NCI-H2107 (cell line): ENCODE data around the gene RNASE7.
"Not testable (repeated sequence)": the region's sequence is repeated elsewhere in the genome, so short reads cannot be mapped to it uniquely, and the experiment has no call there.

Source experiments
- DNase-seq: peaks from one replicate; lab custom pipeline; 2025; lab: John Stamatoyannopoulos, UW

Gene RNASE7

DNA sequence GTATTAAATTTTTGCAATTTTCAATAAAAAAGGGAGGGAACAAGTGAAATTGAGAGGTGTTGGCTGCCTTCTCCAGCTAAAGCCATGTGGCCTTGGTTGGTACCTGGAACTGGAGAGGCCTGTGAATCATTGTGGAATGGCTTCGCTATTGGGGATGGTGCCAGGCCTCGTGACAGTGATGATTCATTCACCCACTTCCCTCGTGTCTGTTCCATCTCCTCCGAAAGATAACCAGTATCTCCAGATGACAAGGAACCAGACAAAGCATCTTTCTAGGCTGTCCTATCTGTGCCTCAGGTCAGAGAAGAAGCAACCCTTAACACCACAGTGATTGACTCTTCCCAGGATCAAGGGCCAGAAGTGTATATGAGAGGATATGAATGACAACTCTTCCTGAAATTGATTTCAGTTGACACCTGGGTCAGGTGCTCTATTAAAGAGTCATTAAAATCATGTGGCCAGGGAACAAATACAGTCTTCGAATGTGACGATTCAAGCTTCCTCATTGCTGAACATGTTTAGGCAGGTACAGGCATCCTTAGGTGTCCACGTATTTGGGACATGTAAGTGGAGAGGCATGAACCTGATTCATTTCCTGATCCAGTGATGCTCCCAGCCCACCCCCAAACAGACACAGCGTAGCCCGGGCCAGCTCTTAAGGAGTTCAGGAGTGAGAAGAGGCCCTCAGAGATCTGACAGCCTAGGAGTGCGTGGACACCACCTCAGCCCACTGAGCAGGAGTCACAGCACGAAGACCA is at the start of gene RNASE7:
TSS of gene RNASE7 (plus strand) at position 687 of the 758 bp plus-strand sequence. CDS start 631 bp downstream, outside the sequence.
- DNase-seq, result no peak

GRCh38 chr14:20996521-20996920 is 45.6 kb upstream of the RNASE7 start:
- DNase-seq, result no peak

DNA sequence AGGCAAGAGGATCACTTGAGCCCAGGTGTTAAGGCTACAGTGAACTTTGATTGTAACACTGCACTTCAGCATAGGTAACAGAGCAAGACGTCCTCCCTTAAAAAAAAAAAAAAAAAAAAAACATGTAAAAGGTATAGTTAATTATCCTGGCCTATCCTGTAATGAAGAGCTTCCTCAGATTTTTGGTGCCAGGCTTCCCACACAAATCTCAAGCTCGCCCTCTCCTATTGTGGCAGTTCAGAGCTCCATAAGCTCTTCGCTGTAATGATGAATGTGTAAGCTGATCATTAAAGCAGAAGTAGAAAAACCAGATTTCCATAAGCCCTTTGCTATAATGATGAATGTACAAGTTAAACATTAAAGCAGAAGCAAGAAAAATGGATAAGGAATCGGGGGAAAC is 45.0 kb upstream of the RNASE7 start:
- no peak for DNase-seq

DNA sequence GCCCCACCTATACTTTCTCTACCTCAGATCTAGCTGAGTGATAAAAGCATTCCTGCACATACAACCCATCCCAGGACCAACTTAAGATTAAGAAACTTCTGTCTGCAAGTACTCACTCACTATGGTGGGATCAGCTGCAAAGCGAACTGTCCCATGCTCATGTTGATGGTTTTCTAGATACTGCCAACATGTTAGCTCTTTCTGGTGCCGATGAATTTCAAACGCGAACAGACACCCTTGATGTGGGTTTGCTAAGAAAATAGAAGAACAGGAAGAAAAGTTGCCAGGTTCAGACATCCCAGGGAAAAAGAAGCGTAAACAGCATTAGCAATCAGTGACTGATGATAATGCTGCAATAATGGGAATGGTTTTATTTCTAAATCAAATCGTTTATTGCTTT is 44.6 kb upstream of the RNASE7 start:
- DNase-seq, result no peak

GRCh38 chr14:20998139-20998538 is 44.0 kb upstream of the RNASE7 start:
- DNase-seq, result no peak

- no peak for DNase-seq
Observed at GRCh38 chr14:20998674-20999366, 43.3 kb upstream of the RNASE7 start, which contains the start of gene SLC39A2. SLC39A2 (plus strand) TSS chr14:20999293; CDS start chr14:20999447, 154 bp downstream.

DNA sequence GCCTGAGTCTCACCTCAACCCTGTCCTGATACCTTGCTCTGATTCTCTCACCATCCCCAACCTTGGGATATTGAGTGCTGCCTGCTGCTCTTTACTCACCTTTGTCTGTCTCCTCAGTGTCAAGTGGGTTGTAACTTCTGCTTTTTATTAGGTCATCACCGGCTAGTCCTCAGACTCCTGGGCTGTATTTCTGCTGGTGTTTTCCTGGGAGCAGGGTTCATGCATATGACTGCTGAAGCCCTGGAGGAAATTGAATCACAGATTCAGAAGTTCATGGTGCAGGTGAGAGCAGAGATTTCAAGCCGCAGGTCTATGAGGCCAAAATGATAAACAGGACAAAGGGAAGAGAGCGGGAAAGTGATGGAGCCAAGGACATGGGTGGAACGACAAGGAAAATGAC is 42.6 kb upstream of the RNASE7 start:
- no peak for DNase-seq

DNA sequence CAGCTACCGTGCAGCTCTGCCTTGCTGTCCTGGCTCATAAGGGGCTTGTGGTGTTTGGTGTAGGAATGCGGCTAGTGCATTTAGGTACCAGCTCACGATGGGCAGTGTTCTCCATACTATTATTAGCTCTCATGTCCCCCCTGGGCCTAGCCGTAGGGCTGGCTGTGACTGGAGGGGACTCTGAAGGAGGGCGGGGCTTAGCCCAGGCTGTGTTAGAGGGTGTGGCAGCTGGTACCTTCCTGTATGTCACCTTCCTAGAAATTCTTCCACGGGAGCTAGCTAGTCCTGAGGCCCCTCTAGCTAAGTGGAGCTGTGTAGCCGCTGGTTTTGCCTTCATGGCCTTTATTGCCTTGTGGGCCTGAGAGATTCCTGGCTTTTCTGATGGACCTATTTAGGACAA is 40.9 kb upstream of the RNASE7 start:
- DNase-seq, result no peak

- DNase-seq, result no peak
Observed at GRCh38 chr14:21003788-21004346, 38.3 kb upstream of the RNASE7 start.

DNA sequence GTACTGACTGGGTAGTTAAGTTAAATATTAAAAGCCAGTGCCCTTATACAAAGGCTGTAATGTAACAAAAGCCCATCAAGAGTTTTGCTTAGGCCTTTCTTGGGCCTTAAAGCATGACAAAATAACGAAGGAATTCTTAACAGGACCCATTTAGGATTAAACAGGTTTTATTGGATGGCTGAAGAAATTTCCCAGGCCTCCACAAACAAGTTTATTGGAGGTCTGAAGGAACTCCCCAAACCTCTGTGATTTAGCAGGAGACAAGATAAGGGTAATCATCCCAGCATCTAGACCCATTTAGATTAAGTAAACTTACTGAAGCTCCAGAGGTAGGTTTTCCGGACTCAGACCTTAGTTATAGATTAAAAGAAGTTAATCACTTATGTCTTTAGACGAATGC is 32.4 kb upstream of the RNASE7 start:
- DNase-seq, result not testable (repeated sequence)

DNA sequence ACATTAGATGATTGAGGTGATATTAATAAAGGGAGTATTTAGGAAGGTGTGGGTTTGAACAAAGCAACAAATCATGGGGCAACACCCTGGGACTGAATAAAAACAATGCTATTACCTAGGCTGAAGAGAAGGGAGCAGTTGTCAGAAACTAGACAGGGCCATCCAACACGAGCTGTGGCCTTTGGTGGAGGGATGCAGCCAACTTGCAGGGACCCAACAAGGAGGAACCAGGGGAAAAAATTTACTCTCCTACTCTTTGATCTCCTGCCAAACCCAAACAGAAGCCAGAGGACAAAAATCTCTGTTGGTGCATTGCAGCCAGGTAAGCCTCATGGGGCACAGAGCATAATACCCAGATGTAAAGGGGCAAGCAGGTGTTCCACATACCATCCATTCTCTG is 31.0 kb upstream of the RNASE7 start:
- DNase-seq, result no peak

- DNase-seq, result peak; percentile 84
Observed at GRCh38 chr14:21014761-21015190, 27.4 kb upstream of the RNASE7 start.

DNA sequence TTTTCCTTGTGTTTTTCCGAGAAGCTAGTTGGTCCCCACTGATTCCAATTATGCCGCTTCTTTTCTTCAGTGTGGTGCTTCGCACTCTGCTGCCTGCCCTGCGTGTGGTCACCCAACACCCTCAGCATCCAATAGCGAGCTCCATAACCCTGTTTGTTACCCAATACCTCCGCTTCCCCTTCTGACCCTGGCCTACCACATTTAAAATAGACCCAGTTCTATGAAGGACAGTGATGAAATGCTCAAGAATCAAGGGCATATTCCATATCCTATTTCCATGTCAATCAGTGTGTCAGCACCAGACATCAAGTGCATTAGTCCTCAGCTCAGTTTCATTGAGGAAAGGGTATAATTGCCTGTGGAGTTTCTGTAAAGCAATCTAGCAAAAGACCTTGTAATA is 26.9 kb upstream of the RNASE7 start:
- no peak for DNase-seq

- DNase-seq, result no peak
Observed at GRCh38 chr14:21016413-21017190, 25.6 kb upstream of the RNASE7 start.

DNA sequence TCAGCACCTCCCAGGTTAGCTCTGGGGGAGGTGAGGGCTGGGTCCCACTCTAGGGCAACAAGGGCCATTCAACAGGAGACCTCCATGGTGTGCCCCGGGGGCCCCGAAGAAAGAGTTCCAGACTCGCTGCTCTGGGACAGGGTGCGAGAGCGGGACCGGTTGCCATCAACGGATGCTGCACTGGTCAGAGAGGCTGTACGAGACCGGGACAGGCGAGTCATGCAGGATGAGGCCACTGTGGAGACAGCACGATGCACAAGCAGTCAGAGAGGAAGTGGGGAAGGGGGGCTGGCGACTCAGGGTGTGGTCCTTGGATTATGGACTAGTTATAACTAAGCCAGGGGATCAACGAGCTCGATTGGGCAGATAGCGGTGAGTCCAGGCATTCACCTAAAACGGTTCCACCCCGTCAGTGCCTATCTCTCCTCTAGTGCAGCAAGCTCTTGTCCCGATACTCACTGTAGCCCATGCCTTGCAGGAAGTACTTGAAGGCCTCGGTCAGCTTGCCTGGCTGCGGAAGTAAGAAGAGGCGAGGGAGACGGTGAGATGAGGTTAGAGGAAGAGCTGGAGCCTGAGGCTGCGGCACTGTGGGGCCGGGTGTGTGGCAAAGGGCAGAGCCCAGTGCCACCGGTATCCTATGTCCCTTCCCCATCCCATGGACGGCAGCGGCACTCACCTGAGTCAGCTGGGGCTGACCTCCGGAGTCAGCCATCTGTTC is 24.5 kb upstream of the RNASE7 start:
- no peak for DNase-seq

DNA sequence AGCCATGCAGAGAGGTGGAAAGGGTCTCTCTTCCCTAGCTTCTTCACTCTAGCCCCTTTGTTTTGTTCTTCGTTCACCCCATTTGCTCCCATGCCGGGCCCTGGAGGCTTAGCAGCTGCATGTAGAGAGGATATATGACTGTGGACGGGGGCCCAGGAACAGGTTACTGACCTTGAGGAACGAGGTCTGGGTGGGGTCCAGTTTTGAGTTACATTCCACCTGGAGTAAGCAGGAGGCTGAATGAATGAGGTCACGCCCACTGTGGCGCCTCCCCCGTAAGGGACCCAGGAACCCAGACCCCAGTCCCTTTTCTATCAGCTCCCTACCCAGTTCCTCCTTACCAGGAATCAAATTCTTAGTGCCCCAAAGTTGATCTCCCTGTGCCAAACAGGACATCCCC is 23.9 kb upstream of the RNASE7 start:
- DNase-seq, result no peak

GRCh38 chr14:21018781-21019180 is 23.4 kb upstream of the RNASE7 start:
- no peak for DNase-seq

DNA sequence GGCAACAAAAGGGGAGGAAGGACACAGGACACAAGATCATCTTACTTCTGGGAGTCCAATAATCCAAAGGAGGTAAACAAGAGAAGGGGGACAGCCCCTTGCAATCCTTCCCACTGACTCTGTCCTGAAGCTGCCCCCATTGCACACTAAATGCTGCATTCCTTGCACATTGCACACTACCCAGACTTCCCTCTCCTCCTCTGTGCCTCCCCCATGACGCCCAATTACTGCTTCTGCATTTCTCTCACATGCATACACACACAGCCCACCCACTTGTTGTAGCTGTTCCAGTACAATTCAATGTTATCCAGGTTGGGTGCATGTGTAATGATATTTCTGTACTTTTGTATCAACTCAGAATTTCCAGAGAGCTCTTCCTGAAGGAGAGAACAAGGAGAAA is 22.8 kb upstream of the RNASE7 start:
- no peak for DNase-seq

GRCh38 chr14:21020977-21021545 is 21.1 kb upstream of the RNASE7 start:
- DNase-seq, result no peak

- DNase-seq, result no peak
Observed at GRCh38 chr14:21022686-21023085, 19.5 kb upstream of the RNASE7 start.

GRCh38 chr14:21023174-21023573 is 19.0 kb upstream of the RNASE7 start:
- no peak for DNase-seq
